ENCODE results near the gene L2HGDH.

Gene L2HGDH

GRCh38 chr14:50288146-50288545 is 23.9 kb downstream of the L2HGDH start:
- no peak for DNase-seq (ENCODE audit: low read depth)

DNA sequence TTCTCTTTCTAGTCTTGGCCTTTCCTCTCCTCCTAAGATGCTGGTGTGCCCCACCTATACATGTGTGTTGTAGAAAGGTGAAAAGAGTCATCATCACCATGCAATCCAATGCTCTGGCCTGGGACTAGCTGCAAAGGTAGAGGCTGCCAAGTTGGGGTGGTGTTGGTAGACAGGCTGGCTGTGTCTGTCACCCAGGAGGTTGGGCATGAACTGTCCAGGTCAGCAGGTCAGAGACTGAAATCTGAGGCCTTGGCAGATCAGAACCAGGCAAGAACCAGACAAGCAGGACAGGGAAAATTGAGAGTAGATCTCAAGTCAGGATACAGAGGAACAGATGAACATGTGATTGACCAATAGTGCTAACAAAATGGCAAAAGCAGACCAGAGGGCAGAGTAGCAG is 26.2 kb downstream of the L2HGDH start:
- no peak for DNase-seq (ENCODE audit: low read depth)

DNA sequence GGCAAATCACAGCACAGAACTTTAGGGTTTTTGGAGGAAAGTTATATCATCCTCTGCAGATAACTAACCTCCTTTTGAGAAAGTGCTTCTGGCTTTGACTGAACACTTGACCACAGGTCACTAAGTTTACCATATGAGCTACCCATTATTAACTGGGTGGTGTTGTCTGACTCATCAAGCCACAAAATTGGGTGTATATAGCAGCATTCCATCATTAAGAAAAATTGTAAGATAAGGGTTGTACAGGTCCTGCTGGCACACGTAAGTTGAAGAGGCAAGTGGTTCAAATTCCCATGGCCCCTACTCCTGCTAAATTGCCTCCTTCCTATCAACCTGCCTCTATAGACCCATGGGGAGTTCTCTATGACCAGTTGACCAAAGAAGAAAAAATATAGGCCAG is 39.5 kb downstream of the L2HGDH start:
- no peak for DNase-seq (ENCODE audit: low read depth)

- DNase-seq (ENCODE audit: low read depth): no peak
Measured at GRCh38 chr14:50270932-50271331, 41.1 kb downstream of the L2HGDH start.

- no peak for DNase-seq (ENCODE audit: low read depth)
Measured at GRCh38 chr14:50265029-50265428, 47.0 kb downstream of the L2HGDH start.

- no peak for DNase-seq (ENCODE audit: low read depth)
Measured at GRCh38 chr14:50263321-50263720, 48.7 kb downstream of the L2HGDH start.

GRCh38 chr14:50262865-50263264 is 49.2 kb downstream of the L2HGDH start:
- no peak for DNase-seq (ENCODE audit: low read depth)

GRCh38 chr14:50260511-50260910 is 51.5 kb downstream of the L2HGDH start:
- DNase-seq (ENCODE audit: low read depth): no peak

DNA sequence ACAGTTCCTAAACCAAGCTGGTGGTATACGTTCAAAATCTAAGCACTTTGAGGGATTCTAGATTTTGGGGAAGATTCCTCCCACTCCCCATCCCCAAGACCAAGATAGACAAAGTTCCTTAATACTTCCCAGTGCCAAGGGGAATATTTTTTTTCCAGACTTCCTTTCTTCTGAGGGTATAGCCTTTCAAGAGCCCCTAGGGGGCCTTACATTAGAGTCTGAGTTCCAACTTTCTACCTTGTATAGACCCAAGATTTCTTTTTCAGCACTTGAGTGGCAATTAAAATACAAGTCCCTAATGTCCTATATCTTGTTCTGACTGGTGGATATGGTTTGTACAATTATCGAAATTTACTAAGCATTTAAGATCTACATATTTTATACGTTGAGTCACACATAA is 52.0 kb downstream of the L2HGDH start:
- no peak for DNase-seq (ENCODE audit: low read depth)

DNA sequence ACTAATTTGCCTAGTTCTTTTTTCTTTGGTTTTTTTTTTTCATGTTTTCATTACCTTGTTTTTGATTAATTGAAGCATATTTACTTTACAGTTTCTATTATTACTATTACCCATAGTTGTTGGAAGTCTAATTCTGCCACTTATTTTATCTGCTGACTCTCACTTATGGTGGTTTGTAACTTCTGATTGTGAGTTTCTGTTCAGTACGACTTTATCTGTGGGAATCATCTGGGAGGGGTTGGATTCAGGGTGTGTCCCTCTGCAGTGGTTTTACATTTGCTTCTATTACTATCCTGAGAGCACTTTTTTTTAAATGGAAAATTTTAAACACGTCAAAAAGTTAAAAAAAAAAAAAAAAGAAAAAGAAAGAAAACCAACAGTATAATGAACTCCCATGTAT is 54.3 kb downstream of the L2HGDH start:
- DNase-seq (ENCODE audit: low read depth): no peak

- no peak for DNase-seq (ENCODE audit: low read depth)
Measured at GRCh38 chr14:50254248-50254647, 57.8 kb downstream of the L2HGDH start.

DNA sequence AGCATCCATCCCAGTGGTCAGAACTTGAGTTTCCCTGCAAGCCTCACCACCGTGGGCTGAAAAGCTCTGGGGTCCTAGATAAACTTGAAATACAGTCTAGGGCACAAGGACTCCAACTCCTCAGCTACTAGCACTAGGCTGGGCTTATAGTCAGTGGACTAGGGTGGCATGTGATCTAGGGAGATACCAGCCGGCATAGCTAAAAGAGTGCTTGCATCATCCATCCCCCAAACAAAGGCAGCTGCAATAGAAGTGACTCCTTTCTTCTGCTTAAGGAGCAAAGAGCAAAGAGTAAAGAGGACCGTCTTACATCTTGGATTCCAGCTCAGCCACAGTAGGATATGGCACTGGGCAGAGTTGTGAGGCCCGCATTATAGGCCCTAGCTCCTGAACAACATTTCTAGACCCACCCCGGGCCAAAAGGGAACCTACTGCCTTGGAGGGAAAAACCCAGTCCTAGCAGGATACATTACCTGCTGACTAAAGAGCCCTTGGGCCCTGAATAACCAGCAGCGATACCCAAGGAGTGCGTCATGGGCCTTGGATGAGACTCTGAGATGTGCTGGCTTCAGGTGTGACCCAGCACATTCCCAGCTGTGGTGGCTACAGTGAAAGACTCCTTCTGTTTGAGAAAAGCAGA is 62.8 kb downstream of the L2HGDH start:
- no peak for DNase-seq (ENCODE audit: low read depth)

DNA sequence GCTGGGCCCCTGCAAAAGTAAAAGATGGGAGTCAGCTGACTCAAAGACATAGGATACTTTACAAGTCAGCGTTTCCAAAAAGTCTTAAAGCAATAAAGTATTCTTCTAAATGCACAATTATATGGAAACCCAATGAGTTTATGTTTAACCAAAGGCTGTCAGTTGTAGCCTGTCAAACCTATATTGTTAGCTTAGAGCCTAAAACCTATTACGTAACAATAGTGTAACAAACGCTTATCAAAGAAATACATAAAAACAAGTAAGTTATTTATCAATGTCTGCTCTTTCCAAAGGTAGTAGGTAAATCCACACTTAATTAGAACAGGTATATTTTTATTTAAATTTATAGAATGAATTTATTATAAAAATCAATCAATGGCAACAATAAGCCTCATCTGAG is 64.8 kb downstream of the L2HGDH start:
- DNase-seq (ENCODE audit: low read depth): no peak

DNA sequence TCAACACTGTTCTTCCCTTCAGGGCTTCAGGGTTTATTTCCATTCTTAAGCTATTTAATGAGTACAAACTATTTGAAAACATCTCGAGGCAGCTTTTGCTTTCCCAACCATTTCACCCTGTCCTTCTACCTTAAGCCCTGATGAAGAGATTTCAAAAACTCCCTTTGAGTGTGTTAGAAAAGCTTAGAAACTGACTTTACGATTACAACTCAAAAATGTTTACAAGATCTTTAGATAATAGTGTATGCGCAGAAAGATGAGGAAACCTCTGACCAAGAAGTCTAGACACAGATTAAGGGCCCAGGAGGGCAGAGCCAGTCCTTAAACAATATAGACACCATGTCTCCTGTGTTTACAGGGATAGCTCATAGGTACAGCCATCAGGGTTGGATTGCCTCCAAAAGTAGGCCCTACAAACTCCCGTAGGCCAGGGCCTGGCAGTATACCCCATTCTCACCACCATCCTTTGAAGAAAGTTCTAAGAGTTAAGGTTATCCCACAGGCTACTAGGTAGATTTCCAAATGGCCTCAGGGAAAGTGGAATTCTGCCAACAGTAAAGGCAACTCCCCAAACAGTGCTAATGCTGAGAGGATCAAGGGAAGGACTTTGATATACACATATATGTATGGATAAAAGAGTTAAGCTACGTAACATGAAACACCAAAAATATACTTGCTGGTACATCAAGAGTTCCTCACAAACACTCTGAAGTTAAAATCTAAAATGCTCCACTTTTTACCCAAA is 69.3 kb downstream of the L2HGDH start:
- DNase-seq (ENCODE audit: low read depth): no peak

DNA sequence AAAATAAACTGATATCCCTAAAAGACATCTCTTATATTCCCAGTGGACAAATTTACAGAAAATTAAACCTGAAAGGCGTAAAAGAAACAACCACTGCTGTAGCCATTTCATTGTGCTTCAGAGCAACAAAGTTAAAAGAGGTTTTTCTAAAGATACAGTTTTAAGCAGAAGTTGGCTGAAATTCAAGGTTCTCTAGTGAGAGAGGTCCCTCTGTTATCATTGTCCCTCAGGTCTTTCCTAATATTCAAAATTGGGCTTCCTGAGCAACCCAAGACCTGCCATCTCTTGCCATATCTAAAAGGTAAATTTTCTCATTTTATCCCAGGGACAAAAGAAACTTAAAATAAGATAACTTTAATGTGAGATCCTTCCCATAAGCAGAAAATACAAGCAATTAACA is 69.9 kb downstream of the L2HGDH start:
- no peak for DNase-seq (ENCODE audit: low read depth)

DNA sequence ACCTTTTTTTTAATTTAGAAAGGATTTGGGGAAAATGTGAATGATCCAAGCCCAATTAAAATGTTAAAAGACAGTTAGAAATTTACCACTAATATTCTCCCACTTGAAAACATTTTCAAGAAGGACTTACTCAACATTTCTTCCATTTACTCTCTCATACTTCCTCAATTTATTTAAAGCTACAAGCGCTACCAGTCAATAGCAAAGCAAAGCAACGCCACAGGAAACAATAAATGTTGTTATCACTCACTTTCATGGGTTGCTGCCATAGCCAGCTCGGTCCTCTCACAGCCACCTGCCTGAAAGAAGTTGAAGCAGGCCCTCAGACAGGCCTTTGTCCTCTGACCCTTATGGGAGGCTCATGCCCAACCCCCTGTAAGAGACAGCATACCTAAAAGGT is 74.6 kb downstream of the L2HGDH start:
- no peak for DNase-seq (ENCODE audit: low read depth)

- DNase-seq (ENCODE audit: low read depth): no peak
Measured at GRCh38 chr14:50233951-50234250, 78.1 kb downstream of the L2HGDH start.

- no peak for DNase-seq (ENCODE audit: low read depth)
Measured at GRCh38 chr14:50233166-50233950, 78.7 kb downstream of the L2HGDH start.

DNA sequence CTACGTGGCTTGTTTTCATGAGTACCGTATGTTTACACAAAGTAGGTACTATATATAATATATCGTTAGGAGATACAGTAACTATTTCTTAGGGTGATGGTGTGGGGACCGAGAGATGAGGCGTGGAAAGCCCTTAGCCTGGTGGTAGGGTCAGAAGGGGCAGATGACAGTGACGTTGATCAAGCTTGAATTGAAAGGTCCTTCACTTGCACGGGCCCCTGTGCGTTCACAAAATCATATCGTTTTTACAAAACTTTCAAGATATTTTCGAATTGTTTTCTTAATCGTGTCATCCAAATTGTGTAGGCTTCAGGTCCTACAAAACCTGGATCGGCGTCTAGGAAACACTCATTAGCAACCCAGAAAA is 79.8 kb downstream of the L2HGDH start:
- DNase-seq (ENCODE audit: low read depth): no peak

DNA sequence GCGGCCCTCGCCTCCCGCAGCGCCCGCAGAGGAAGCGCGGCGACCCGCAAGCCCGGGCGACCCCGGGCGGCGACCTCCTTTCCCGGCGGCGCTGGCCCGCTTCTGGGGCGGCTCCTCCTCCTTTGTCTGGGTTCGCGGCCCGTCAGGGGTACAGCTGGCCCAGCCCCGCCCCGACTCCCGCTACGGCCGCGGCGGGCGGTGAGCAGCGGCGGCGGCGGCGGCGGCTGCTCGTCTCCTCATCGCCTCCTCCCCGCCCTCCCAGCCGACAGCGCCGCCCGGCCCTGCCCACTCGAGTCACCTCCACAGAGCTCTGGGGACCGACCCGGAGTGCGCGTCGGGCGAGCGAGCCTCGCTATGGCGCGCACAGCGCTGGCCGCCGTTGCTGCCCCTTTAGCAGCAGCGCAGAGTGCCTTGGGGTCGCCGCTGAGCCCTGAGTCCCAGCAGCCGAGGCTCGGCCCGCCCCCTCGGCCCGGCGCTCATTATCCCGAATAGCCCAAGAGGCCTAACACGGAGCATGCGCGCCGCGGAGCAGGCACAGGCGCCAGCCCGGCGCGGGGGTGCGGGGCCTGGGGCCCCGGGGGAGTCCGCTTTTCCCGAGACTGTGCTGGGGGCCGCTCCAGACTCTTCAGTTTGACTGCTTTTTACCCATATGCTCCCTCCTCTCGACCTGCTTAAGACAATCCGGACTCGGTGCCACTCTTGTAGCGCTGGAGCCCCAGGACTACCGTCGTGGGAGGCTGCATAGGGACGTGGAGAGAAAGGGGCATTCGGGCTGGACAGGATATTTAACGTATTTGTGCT is 80.4 kb downstream of the L2HGDH start, which contains the start of gene SOS2:
Gene SOS2 (minus strand): TSS at position 104 of the 801 bp plus-strand sequence. CDS start 295 bp downstream, outside the sequence.
- peak; percentile 73 for DNase-seq (ENCODE audit: low read depth)

DNA sequence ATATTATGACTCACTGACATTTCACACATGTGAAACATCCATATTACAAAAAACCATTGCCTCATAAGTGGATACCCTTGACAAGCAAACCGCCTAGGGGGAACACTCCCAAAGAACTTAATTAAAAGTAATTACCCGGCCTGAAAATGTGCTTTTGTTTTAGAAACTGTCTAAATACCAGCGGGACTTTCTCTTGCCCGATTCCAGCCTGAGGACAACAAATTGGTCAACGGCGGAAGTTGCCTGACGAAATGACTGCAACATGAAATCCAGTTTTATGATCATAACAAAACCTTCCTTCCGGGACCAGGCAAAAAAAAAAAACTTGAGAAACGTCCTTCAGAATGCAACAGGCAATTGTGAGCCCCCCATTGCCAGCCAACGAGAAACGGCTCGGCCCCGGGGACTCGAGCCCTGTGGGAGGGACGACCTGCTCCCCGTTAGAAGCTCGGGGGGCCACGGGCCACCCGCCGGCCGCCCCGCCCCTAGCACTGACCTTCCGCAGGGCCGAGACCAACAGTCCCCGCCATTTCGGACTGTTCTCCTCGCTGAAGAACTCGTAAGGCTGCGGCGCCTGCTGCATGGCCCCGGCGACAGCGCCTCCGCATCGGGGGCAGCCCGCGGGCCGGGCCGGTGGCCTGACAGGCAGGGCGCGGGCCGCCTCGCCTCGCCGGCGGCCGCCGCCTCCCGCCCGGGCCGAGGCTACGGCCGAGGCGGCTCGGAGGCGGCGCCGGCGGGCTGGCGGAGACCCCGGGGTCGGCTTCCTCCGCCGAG is 81.1 kb downstream of the L2HGDH start:
- DNase-seq (ENCODE audit: low read depth): peak; percentile 22

DNA sequence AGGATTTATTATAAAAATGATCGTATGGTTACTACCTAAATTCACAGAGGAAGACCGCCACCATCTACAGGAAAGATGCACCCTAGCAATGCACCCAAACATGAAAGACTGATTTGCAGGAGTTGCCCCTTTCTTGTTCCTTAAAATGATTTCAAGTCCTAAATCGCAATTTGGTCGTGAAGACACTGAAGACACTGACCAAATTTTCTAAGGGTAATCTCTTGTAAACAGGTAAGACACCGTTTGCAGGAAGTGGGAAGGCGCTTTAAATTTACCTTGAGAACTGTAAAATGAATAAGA is 81.7 kb downstream of the L2HGDH start:
- DNase-seq (ENCODE audit: low read depth): no peak
